Suprapubic skin (tissue), 4 donors: Measurements from ENCODE around the gene CPNE2. TPM values are rescaled to one million over a fixed set of nuclear protein-coding genes. Genes with fewer than 3 reads are reported as not detected.
"Not testable (repeated sequence)": the region's sequence is repeated elsewhere in the genome, so short reads cannot be mapped to it uniquely, and the experiment has no call there.

Experiments
- DNase-seq, 2 donors: peaks; one replicate each; pipeline ENCODE4 v3.0.0-alpha.2; 2019; ENCODE audit warnings: low spot score in 2 of 2
- H3K27ac ChIP-seq: fragments of 200-600 bp; sonication (generic); one replicate; pipeline ENCODE4 v1.5.1; 2019
- H3K27me3 ChIP-seq: fragments of 200-600 bp; sonication (generic); one replicate; pipeline ENCODE4 v1.5.1; 2019
- H3K36me3 ChIP-seq: fragments of 200-600 bp; sonication (generic); one replicate; pipeline ENCODE4 v1.5.1; 2019
- H3K4me1 ChIP-seq: fragments of 200-600 bp; sonication (generic); one replicate; pipeline ENCODE4 v1.5.1; 2019
- H3K4me3 ChIP-seq: fragments of 200-600 bp; sonication (generic); one replicate; pipeline ENCODE4 v1.5.1; 2019; ENCODE audit warnings: mild to moderate bottlenecking
- H3K9me3 ChIP-seq: fragments of 200-600 bp; sonication (generic); one replicate; pipeline ENCODE4 v1.5.1; 2019
- CTCF ChIP-seq, 2 donors: fragments of 200-600 bp in 1 of 2; fragments of 450-650 bp in 1 of 2; sonication (generic) in 1 of 2; IDR thresholded peaks; one replicate each; pipeline ENCODE4 v1.5.1; 2016 to 2019; ENCODE audit warnings: antibody characterized with exemption in 2 of 2, mild to moderate bottlenecking in 1 of 2, moderate library complexity in 1 of 2
- EP300 ChIP-seq: sonication (generic); formaldehyde crosslinking; IDR thresholded peaks from one replicate; pipeline ENCODE4 v1.6.1; 2017; ENCODE audit warnings: antibody characterized with exemption
- POLR2A ChIP-seq, 2 donors: fragments of 450-650 bp; IDR thresholded peaks; one replicate each; pipeline ENCODE4 v1.6.1; 2017; ENCODE audit warnings: antibody characterized with exemption in 2 of 2, mild to moderate bottlenecking in 2 of 2, moderate library complexity in 2 of 2
- POLR2AphosphoS5 ChIP-seq, 3 donors: sonication (generic); formaldehyde crosslinking; IDR thresholded peaks; one replicate each; pipeline ENCODE4 v1.6.1; 2017; ENCODE audit warnings: antibody characterized with exemption in 3 of 3
- WGBS: methylation state at CpG from one replicate; pipeline ENCODE4 v1.1.5; 2018; 5-methylcytosine and 5-hydroxymethylcytosine counted together
- total RNA-seq, 4 donors: library from RNA; depleted of rRNA; stranded (reverse); fragments of >200 nt; gene quantifications; one replicate each; pipeline ENCODE4 v1.1.0, GENCODE V29; 2016

Gene CPNE2
- total RNA-seq, 4 donors from 2014 or later: 12.7 to 23.1 (median 15.7) TPM

GRCh38 chr16:57070424-57070823 lies 22.0 kb upstream of the CPNE2 start:
- TF ChIP-seq POLR2AphosphoS5 (IDR thresholded peaks at IDR 0.05) (no peak), CTCF (IDR thresholded peaks at IDR 0.05) (no peak), POLR2A (IDR thresholded peaks at IDR 0.05) (no peak), EP300 (no peak)
- Histone ChIP-seq H3K27me3 (no peaks in the 10 kb centered on the region), H3K9me3 (no peaks in the 10 kb centered on the region), H3K4me3 (no peak overlapping the region), H3K27ac (no peak overlapping the region), H3K4me1 (no peaks in the 10 kb centered on the region), H3K36me3 (peaks cover 25% of the 10 kb centered on the region)
- DNase-seq: no peak
- WGBS: 91% methylated on average over 2 of the region's 2 CpGs

- not testable (repeated sequence) for H3K27ac ChIP-seq, H3K9me3 ChIP-seq, H3K27me3 ChIP-seq, DNase-seq, H3K4me1 ChIP-seq, H3K4me3 ChIP-seq
- peaks cover 27% of the 10 kb centered on the region for H3K36me3 ChIP-seq
- WGBS: 76% methylated on average over 4 of the region's 4 CpGs
Measured at GRCh38 chr16:57071081-57071732, 21.2 kb upstream of the CPNE2 start.

GRCh38 chr16:57071831-57072582 lies 20.4 kb upstream of the CPNE2 start:
- 71% methylated on average over 3 of the region's 3 CpGs for WGBS
- H3K4me3 ChIP-seq: no peak overlapping the region
- TF ChIP-seq EP300 (no peak), POLR2A (IDR thresholded peaks at IDR 0.05) (no peak), CTCF (IDR thresholded peaks at IDR 0.05) (no peak), POLR2AphosphoS5 (IDR thresholded peaks at IDR 0.05) (no peak)
- no peaks in the 10 kb centered on the region for H3K27me3 ChIP-seq
- peaks cover 35% of the 10 kb centered on the region for H3K36me3 ChIP-seq
- no peak for DNase-seq
- H3K27ac ChIP-seq: no peak overlapping the region
- H3K9me3 ChIP-seq: no peaks in the 10 kb centered on the region
- no peaks in the 10 kb centered on the region for H3K4me1 ChIP-seq

GRCh38 chr16:57072616-57073275 lies 19.6 kb upstream of the CPNE2 start:
- DNase-seq: no peak
- Histone ChIP-seq H3K4me1 (no peaks in the 10 kb centered on the region), H3K36me3 (peaks cover 37% of the 10 kb centered on the region), H3K4me3 (no peak overlapping the region), H3K27me3 (no peaks in the 10 kb centered on the region), H3K27ac (no peak overlapping the region), H3K9me3 (no peaks in the 10 kb centered on the region)
- WGBS: 73% methylated on average over 8 of the region's 8 CpGs
- TF ChIP-seq POLR2A (IDR thresholded peaks at IDR 0.05): no peak
- no peak for TF ChIP-seq POLR2AphosphoS5 (IDR thresholded peaks at IDR 0.05)
- TF ChIP-seq CTCF (IDR thresholded peaks at IDR 0.05): no peak
- TF ChIP-seq EP300: no peak

- Histone ChIP-seq H3K4me1 (no peaks in the 10 kb centered on the region), H3K4me3 (no peak overlapping the region), H3K27ac (no peak overlapping the region), H3K9me3 (no peaks in the 10 kb centered on the region), H3K36me3 (peaks cover 46% of the 10 kb centered on the region), H3K27me3 (no peaks in the 10 kb centered on the region)
- DNase-seq: no peak
- no peak for TF ChIP-seq CTCF (IDR thresholded peaks at IDR 0.05)
- no peak for TF ChIP-seq POLR2A (IDR thresholded peaks at IDR 0.05)
- TF ChIP-seq EP300: no peak
- TF ChIP-seq POLR2AphosphoS5 (IDR thresholded peaks at IDR 0.05): no peak
- WGBS: 60% methylated on average over 1 of the region's 7 CpGs
Measured at GRCh38 chr16:57077714-57078113, 14.7 kb upstream of the CPNE2 start.
